GM18867 (cell line): ENCODE results near the gene SERPINE2.

ENCODE experiments used
- ATAC-seq: cut with Tn5 transposase; IDR thresholded peaks from one replicate; pipeline ENCODE4 v1.9.1; 2021; ENCODE audit warnings: mild to moderate bottlenecking, moderate library complexity; ENCODE audit not compliant: unreplicated experiment

Gene SERPINE2

GRCh38 chr2:224055101-224055500 lies 16.0 kb upstream of the SERPINE2 start:
- no peak for ATAC-seq

- no peak for ATAC-seq
Observed at GRCh38 chr2:224046752-224047151, 7.7 kb upstream of the SERPINE2 start.

- ATAC-seq: no peak
Observed at GRCh38 chr2:224042191-224042696, 3.2 kb upstream of the SERPINE2 start.

GRCh38 chr2:224041554-224041953 lies 2.5 kb upstream of the SERPINE2 start:
- ATAC-seq: no peak

GRCh38 chr2:224040753-224041152 lies 1.7 kb upstream of the SERPINE2 start:
- ATAC-seq: no peak

- peak; percentile 1 for ATAC-seq
Observed at GRCh38 chr2:224039770-224040440, 819 bp upstream of the SERPINE2 start.

GRCh38 chr2:224038830-224039079 lies 331 bp downstream of the SERPINE2 start:
- peak; percentile 33 for ATAC-seq

- peak; percentile 57 for ATAC-seq
Observed at GRCh38 chr2:224038049-224038829, 847 bp downstream of the SERPINE2 start.

- no peak for ATAC-seq
Observed at GRCh38 chr2:224036731-224037361, 2.2 kb downstream of the SERPINE2 start.

- no peak for ATAC-seq
Observed at GRCh38 chr2:224034017-224034416, 5.1 kb downstream of the SERPINE2 start.

- no peak for ATAC-seq
Observed at GRCh38 chr2:224033601-224034000, 5.5 kb downstream of the SERPINE2 start.

GRCh38 chr2:224032283-224032682 lies 6.8 kb downstream of the SERPINE2 start:
- ATAC-seq: no peak

GRCh38 chr2:224031358-224031970 lies 7.6 kb downstream of the SERPINE2 start:
- ATAC-seq: no peak

GRCh38 chr2:224030786-224031185 lies 8.3 kb downstream of the SERPINE2 start:
- no peak for ATAC-seq

GRCh38 chr2:224029876-224030275 lies 9.2 kb downstream of the SERPINE2 start:
- ATAC-seq: no peak

GRCh38 chr2:224027931-224028330 lies 11.2 kb downstream of the SERPINE2 start:
- ATAC-seq: no peak

GRCh38 chr2:224027070-224027469 lies 12.0 kb downstream of the SERPINE2 start:
- ATAC-seq: no peak

- ATAC-seq: peak; percentile 86
Observed at GRCh38 chr2:224025874-224026273, 13.2 kb downstream of the SERPINE2 start.

- no peak for ATAC-seq
Observed at GRCh38 chr2:224024270-224024669, 14.8 kb downstream of the SERPINE2 start.

GRCh38 chr2:224023188-224023587 lies 15.9 kb downstream of the SERPINE2 start:
- no peak for ATAC-seq

GRCh38 chr2:224022486-224022885 lies 16.6 kb downstream of the SERPINE2 start:
- no peak for ATAC-seq

- no peak for ATAC-seq
Observed at GRCh38 chr2:224020523-224020922, 18.6 kb downstream of the SERPINE2 start.
